Neuron (in vitro differentiated cells): ENCODE measurements around the gene HOXA7.

ENCODE experiments used
- H2AFZ ChIP-seq: one replicate; pipeline ENCODE4 v1.6.1; 2013; ENCODE audit warnings: low read depth, mild to moderate bottlenecking, inconsistent platforms, low read length, moderate library complexity
- H3K27me3 ChIP-seq: one replicate; pipeline ENCODE4 v1.6.1; 2013; ENCODE audit warnings: low read length; ENCODE audit not compliant: insufficient read depth
- H3K36me3 ChIP-seq: one replicate; pipeline ENCODE4 v1.6.1; 2013; ENCODE audit warnings: low read length; ENCODE audit not compliant: insufficient read depth
- H3K4me1 ChIP-seq: one replicate; pipeline ENCODE4 v1.6.1; 2013; ENCODE audit warnings: low read length; ENCODE audit not compliant: insufficient read depth
- H3K4me3 ChIP-seq: 2 replicates; pipeline ENCODE4 v1.5.1; 2013; ENCODE audit warnings: mild to moderate bottlenecking, low read length, moderate library complexity
- H3K9me3 ChIP-seq: one replicate; pipeline ENCODE4 v1.6.1; 2013; ENCODE audit warnings: low read length

Gene HOXA7

GRCh38 chr7:27151931-27152815 is 4.3 kb downstream of the HOXA7 start, which contains the start of gene HOXA3:
HOXA3 (minus strand) TSS chr7:27152583; CDS start chr7:27110640, 41,943 bp downstream.
- Histone ChIP-seq H3K9me3 (peaks cover 5% of the 10 kb centered on the region), H3K4me3 (peak within 1 kb of the TSS; percentile 43), H3K4me1 (peaks cover 14% of the 10 kb centered on the region), H3K36me3 (no peaks in the 10 kb centered on the region), H2AFZ (peak within 1 kb of the TSS; percentile 34), H3K27me3 (peaks cover 95% of the 10 kb centered on the region)

GRCh38 chr7:27151341-27151930 is 5.0 kb downstream of the HOXA7 start:
- peak overlapping the region; percentile 43 for H3K4me3 ChIP-seq
- H3K27me3 ChIP-seq, result peaks cover 96% of the 10 kb centered on the region
- peaks cover 8% of the 10 kb centered on the region for H3K9me3 ChIP-seq
- H3K4me1 ChIP-seq, result peaks cover 14% of the 10 kb centered on the region
- H3K36me3 ChIP-seq, result no peaks in the 10 kb centered on the region
- peak overlapping the region; percentile 34 for H2AFZ ChIP-seq

GRCh38 chr7:27150568-27151340 is 5.7 kb downstream of the HOXA7 start:
- Histone ChIP-seq H3K27me3 (peaks cover 96% of the 10 kb centered on the region), H3K4me3 (peak overlapping the region; percentile 43), H3K9me3 (peaks cover 8% of the 10 kb centered on the region), H2AFZ (peak overlapping the region; percentile 34), H3K4me1 (peaks cover 10% of the 10 kb centered on the region), H3K36me3 (no peaks in the 10 kb centered on the region)

- peaks cover 96% of the 10 kb centered on the region for H3K27me3 ChIP-seq
Measured at GRCh38 chr7:27149842-27150567, 6.5 kb downstream of the HOXA7 start.

GRCh38 chr7:27148756-27149641 is 7.5 kb downstream of the HOXA7 start:
- peaks cover 3% of the 10 kb centered on the region for H3K9me3 ChIP-seq
- peaks cover 10% of the 10 kb centered on the region for H3K4me1 ChIP-seq
- no peaks in the 10 kb centered on the region for H3K36me3 ChIP-seq
- no peak overlapping the region for H2AFZ ChIP-seq
- H3K27me3 ChIP-seq, result peaks cover 96% of the 10 kb centered on the region
- no peak overlapping the region for H3K4me3 ChIP-seq

More at GRCh38 chr7:27149842-27150567, 6.5 kb downstream of the HOXA7 start:
- no peaks in the 10 kb centered on the region for H3K36me3 ChIP-seq
- no peak overlapping the region for H2AFZ ChIP-seq
- H3K4me3 ChIP-seq, result peak overlapping the region; percentile 43
- peaks cover 10% of the 10 kb centered on the region for H3K4me1 ChIP-seq
- H3K9me3 ChIP-seq, result peaks cover 8% of the 10 kb centered on the region

GRCh38 chr7:27148031-27148755 is 8.3 kb downstream of the HOXA7 start:
- no peaks in the 10 kb centered on the region for H3K36me3 ChIP-seq
- H3K27me3 ChIP-seq, result peaks cover 96% of the 10 kb centered on the region
- no peak overlapping the region for H2AFZ ChIP-seq
- peaks cover 14% of the 10 kb centered on the region for H3K4me1 ChIP-seq
- peaks cover 3% of the 10 kb centered on the region for H3K9me3 ChIP-seq
- no peak overlapping the region for H3K4me3 ChIP-seq

GRCh38 chr7:27147199-27148030 is 9.1 kb downstream of the HOXA7 start, which contains the start of gene HOXA6:
HOXA6 (minus strand) TSS chr7:27147774; CDS start chr7:27147749, 25 bp downstream.
- Histone ChIP-seq H3K36me3 (no peaks in the 10 kb centered on the region), H3K4me3 (no peak within 1 kb of the TSS), H3K4me1 (peaks cover 21% of the 10 kb centered on the region), H2AFZ (no peak within 1 kb of the TSS), H3K27me3 (peaks cover 96% of the 10 kb centered on the region), H3K9me3 (peaks cover 3% of the 10 kb centered on the region)

GRCh38 chr7:27146491-27147198 is 9.8 kb downstream of the HOXA7 start:
- H3K27me3 ChIP-seq, result peaks cover 96% of the 10 kb centered on the region
- H3K9me3 ChIP-seq, result peaks cover 3% of the 10 kb centered on the region
- H3K4me1 ChIP-seq, result peaks cover 21% of the 10 kb centered on the region
- H3K36me3 ChIP-seq, result no peaks in the 10 kb centered on the region
- H2AFZ ChIP-seq, result no peak overlapping the region
- H3K4me3 ChIP-seq, result no peak overlapping the region

- peaks cover 97% of the 10 kb centered on the region for H3K27me3 ChIP-seq
- H2AFZ ChIP-seq, result no peak overlapping the region
- no peaks in the 10 kb centered on the region for H3K36me3 ChIP-seq
- peaks cover 14% of the 10 kb centered on the region for H3K4me1 ChIP-seq
- peaks cover 6% of the 10 kb centered on the region for H3K9me3 ChIP-seq
- H3K4me3 ChIP-seq, result no peak overlapping the region
Measured at GRCh38 chr7:27145914-27146412, 10.5 kb downstream of the HOXA7 start.

- no peak overlapping the region for H2AFZ ChIP-seq
- H3K27me3 ChIP-seq, result peaks cover 99% of the 10 kb centered on the region
- H3K4me1 ChIP-seq, result peaks cover 11% of the 10 kb centered on the region
- H3K36me3 ChIP-seq, result no peaks in the 10 kb centered on the region
- H3K9me3 ChIP-seq, result peaks cover 6% of the 10 kb centered on the region
- no peak overlapping the region for H3K4me3 ChIP-seq
Measured at GRCh38 chr7:27145165-27145913, 11.1 kb downstream of the HOXA7 start.
